CD14-positive monocyte (primary cell): Measurements from ENCODE around the gene FOXO3. TPM values are rescaled to one million over a fixed set of nuclear protein-coding genes. Genes with fewer than 3 reads are reported as not detected.

ENCODE experiments used
- DNase-seq, 3 donors: peaks; one replicate each; pipeline ENCODE4 v3.0.0-alpha.2; 2011 to 2022
- H2AFZ ChIP-seq: 2 replicates; pipeline ENCODE4 v1.6.0; 2012; ENCODE audit warnings: mild to moderate bottlenecking, low read depth, low read length, inconsistent platforms; ENCODE audit not compliant: insufficient read depth, poor library complexity, severe bottlenecking
- H3K27ac ChIP-seq, 2 donors: 1 replicate in 1 of 2; 2 replicates in 1 of 2; pipeline ENCODE4 v1.5.1; 2012 to 2013; ENCODE audit warnings: low read length in 2 of 2, control low read depth in 1 of 2, inconsistent platforms in 1 of 2, low read depth in 1 of 2, mild to moderate bottlenecking in 1 of 2
- H3K27me3 ChIP-seq, 2 donors: one replicate each; pipeline versions ENCODE4 v1.6.0 to v1.6.1; 2011 to 2013; ENCODE audit warnings: low read length in 2 of 2; ENCODE audit not compliant: control insufficient read depth in 2 of 2, insufficient read depth in 2 of 2
- H3K36me3 ChIP-seq, 2 donors: replicated peaks in 1 of 2; 1 replicate in 1 of 2; 2 replicates in 1 of 2; pipeline versions ENCODE4 v1.5.1 to v1.6.1; 2012 to 2013; ENCODE audit warnings: low read length in 2 of 2, control low read depth in 1 of 2, inconsistent platforms in 1 of 2, mild to moderate bottlenecking in 1 of 2; ENCODE audit not compliant: insufficient read depth in 2 of 2, control insufficient read depth in 1 of 2
- H3K4me1 ChIP-seq, 2 donors: 1 replicate in 1 of 2; 2 replicates in 1 of 2; pipeline versions ENCODE4 v1.5.1 to v1.6.1; 2012 to 2013; ENCODE audit warnings: low read length in 2 of 2, control low read depth in 1 of 2, inconsistent platforms in 1 of 2, mild to moderate bottlenecking in 1 of 2, moderate library complexity in 1 of 2; ENCODE audit not compliant: insufficient read depth in 2 of 2, control insufficient read depth in 1 of 2
- H3K4me2 ChIP-seq: replicated peaks from 2 replicates; pipeline ENCODE3; 2012; ENCODE audit warnings: low read length, moderate library complexity, mild to moderate bottlenecking; ENCODE audit not compliant: poor library complexity, severe bottlenecking; ENCODE audit errors: extremely low read depth
- H3K4me3 ChIP-seq, 3 experiments: fragments of 200-600 bp in 1 of 3; sonication (generic) in 1 of 3; replicated peaks in 1 of 3; 1 replicate in 2 of 3; 2 replicates in 1 of 3; pipeline ENCODE4 v1.5.1; 2011 to 2013; ENCODE audit warnings: low read length in 3 of 3, mild to moderate bottlenecking in 3 of 3, control low read depth in 2 of 3, low read depth in 2 of 3, inconsistent platforms in 1 of 3, moderate library complexity in 1 of 3
- H3K79me2 ChIP-seq: 2 replicates; pipeline ENCODE4 v1.6.0; 2012; ENCODE audit warnings: mild to moderate bottlenecking, control low read depth, inconsistent platforms, low read length, moderate library complexity; ENCODE audit not compliant: insufficient read depth
- H3K9ac ChIP-seq: 2 replicates; pipeline ENCODE4 v1.6.0; 2017; ENCODE audit warnings: low read length, mild to moderate bottlenecking; ENCODE audit not compliant: insufficient read depth, poor library complexity, severe bottlenecking
- H3K9me3 ChIP-seq, 2 donors: replicated peaks in 1 of 2; 1 replicate in 1 of 2; 2 replicates in 1 of 2; pipeline versions ENCODE4 v1.5.1 to v1.6.1; 2012 to 2013; ENCODE audit warnings: low read length in 2 of 2, control low read depth in 1 of 2; ENCODE audit not compliant: control insufficient read depth in 1 of 2, insufficient read depth in 1 of 2
- H4K20me1 ChIP-seq: 2 replicates; pipeline ENCODE4 v1.6.0; 2012; ENCODE audit warnings: mild to moderate bottlenecking, low read length, control low read depth, moderate library complexity; ENCODE audit not compliant: insufficient read depth
- H3K27ac Mint-ChIP-seq, 7 donors: one replicate each; pipeline ENCODE4 v1.8.0; 2020; ENCODE audit warnings: mild to moderate bottlenecking in 7 of 7, mixed read lengths in 7 of 7, moderate library complexity in 6 of 7, inconsistent platforms in 2 of 7
- H3K27me3 Mint-ChIP-seq, 3 donors: one replicate each; pipeline ENCODE4 v1.8.0; 2021 to 2022; ENCODE audit warnings: low read depth in 3 of 3, mild to moderate bottlenecking in 3 of 3, mixed read lengths in 3 of 3, moderate library complexity in 3 of 3, inconsistent platforms in 1 of 3
- H3K36me3 Mint-ChIP-seq, 2 donors: one replicate each; pipeline ENCODE4 v1.8.0; 2020; ENCODE audit warnings: mixed read lengths in 2 of 2, inconsistent platforms in 1 of 2, mild to moderate bottlenecking in 1 of 2
- H3K4me1 Mint-ChIP-seq: one replicate; pipeline ENCODE4 v1.8.0; 2020; ENCODE audit warnings: mild to moderate bottlenecking, mixed read lengths
- H3K4me3 Mint-ChIP-seq, 2 donors: one replicate each; pipeline ENCODE4 v1.8.0; 2020; ENCODE audit warnings: mild to moderate bottlenecking in 2 of 2, mixed read lengths in 2 of 2, moderate library complexity in 1 of 2
- H3K9me3 Mint-ChIP-seq, 7 donors: one replicate each; pipeline ENCODE4 v1.8.0; 2020 to 2022; ENCODE audit warnings: mixed read lengths in 7 of 7, mild to moderate bottlenecking in 6 of 7, moderate library complexity in 6 of 7, inconsistent platforms in 2 of 7
- CTCF ChIP-seq: fragments of 200-600 bp; IDR thresholded peaks from one replicate; pipeline ENCODE4 v1.8.0; 2022; ENCODE audit warnings: antibody characterized with exemption, mild to moderate bottlenecking
- WGBS: methylation state at CpG from one replicate; pipeline ENCODE4 v1.1.5; 2013; ENCODE audit warnings: missing lambda C conversion rate; ENCODE audit not compliant: insufficient coverage; 5-methylcytosine and 5-hydroxymethylcytosine counted together
- intact Hi-C, 2 donors: fragments of 100-400 bp; cut with micrococcal nuclease; formaldehyde crosslinking; loops; one replicate each; pipeline versions ENCODE4 v1.15.0 to v1.15.1; 2023
- polyA plus RNA-seq, 3 donors: library from polyadenylated mRNA; depleted of rRNA in 1 of 3; unstranded in 2 of 3; stranded (reverse) in 1 of 3; fragments of 300-500 nt in 2 of 3; fragments of >200 nt in 1 of 3; fragmentation: Illumina TruSeq in 2 of 3; gene quantifications; 1 replicate in 2 of 3; 2 replicates in 1 of 3; pipeline ENCODE4 v1.2.3, GENCODE V29; 2012 to 2021

The FOXO3 gene
- polyA plus RNA-seq, 3 donors, result 15.4 to 23.2 (median 17.5) TPM

DNA sequence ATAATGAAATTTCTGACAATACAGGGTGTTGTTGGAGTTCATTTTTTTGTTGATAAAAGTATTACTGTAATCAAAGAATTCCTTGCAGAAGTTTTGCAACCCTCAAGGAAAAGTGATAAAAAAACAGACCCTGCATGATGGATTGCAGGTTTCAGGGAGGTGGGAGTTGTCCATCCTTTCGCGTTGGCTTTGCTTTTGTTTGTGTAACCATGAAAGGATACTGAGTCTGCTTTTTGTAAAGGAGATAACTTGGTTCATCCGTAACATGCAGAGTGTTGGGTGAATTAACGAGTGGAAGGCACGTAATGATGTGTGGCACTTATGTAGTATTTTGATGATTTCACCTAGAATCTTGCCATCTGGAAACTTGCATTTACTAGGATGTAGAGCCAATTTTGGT is 23.6 kb downstream of the FOXO3 start:
- Mint-ChIP-seq H3K4me1 (peaks cover 77% of the 10 kb centered on the region), H3K36me3 (peaks cover 10 to 22% of the 10 kb centered on the region in 2 donors), H3K27me3 (peaks cover 0 to 3% (median 1%) of the 10 kb centered on the region in 3 donors), H3K4me3 (no peak overlapping the region), H3K27ac (no peak overlapping the region), H3K9me3 (no peaks in the 10 kb centered on the region)
- Histone ChIP-seq H3K27me3 (no peaks in the 10 kb centered on the region), H3K4me1 (peaks cover 33 to 47% of the 10 kb centered on the region in 2 donors), H3K4me2 (no peak overlapping the region), H3K9ac (no peak overlapping the region), H3K36me3 (peaks cover 0 to 4% of the 10 kb centered on the region in 2 donors), H3K9me3 (no peaks in the 10 kb centered on the region), H4K20me1 (peaks cover 99% of the 10 kb centered on the region), H3K27ac (no peak overlapping the region), H2AFZ (no peak overlapping the region), H3K4me3 (no peak overlapping the region), H3K79me2 (peaks cover 92% of the 10 kb centered on the region)
- 100% methylated on average over 4 of the region's 5 CpGs for WGBS
- no peak for DNase-seq
- no peak for TF ChIP-seq CTCF
- intact Hi-C loops, result no loop called here

GRCh38 chr6:108585359-108585758 is 24.6 kb downstream of the FOXO3 start:
- no peak overlapping the region for H3K9ac ChIP-seq
- peaks cover 37 to 52% of the 10 kb centered on the region in 2 donors for H3K4me1 ChIP-seq
- H3K4me3 Mint-ChIP-seq, result no peak overlapping the region
- H3K9me3 ChIP-seq, result no peaks in the 10 kb centered on the region
- H3K4me3 ChIP-seq, result no peak overlapping the region
- WGBS, result no CpG with 5 or more reads among the region's 2 CpGs
- peaks cover 11 to 24% of the 10 kb centered on the region in 2 donors for H3K36me3 Mint-ChIP-seq
- H3K4me2 ChIP-seq, result no peak overlapping the region
- TF ChIP-seq CTCF, result no peak
- peaks cover 0 to under 1% of the 10 kb centered on the region in 2 donors for H3K36me3 ChIP-seq
- no peaks in the 10 kb centered on the region for H3K27me3 ChIP-seq
- H3K9me3 Mint-ChIP-seq, result no peaks in the 10 kb centered on the region
- H3K27ac ChIP-seq, result no peak overlapping the region
- intact Hi-C loops, result loop anchor here in 1 of 2 donors (5.0 kb wide), 1 partner anchor 37 kb away; no protein-coding TSS in a partner anchor
- H3K27ac Mint-ChIP-seq, result peak overlapping the region in 1 of 7 donors; percentile 30
- H2AFZ ChIP-seq, result no peak overlapping the region
- DNase-seq, result no peak
- H3K27me3 Mint-ChIP-seq, result peaks cover 0 to 3% (median 1%) of the 10 kb centered on the region in 3 donors
- H3K79me2 ChIP-seq, result peaks cover 90% of the 10 kb centered on the region
- peaks cover 99% of the 10 kb centered on the region for H4K20me1 ChIP-seq
- peaks cover 75% of the 10 kb centered on the region for H3K4me1 Mint-ChIP-seq
